Pancreas (tissue), 10 donors: ENCODE results near the gene HS3ST3A1. TPM values are rescaled to one million over a fixed set of nuclear protein-coding genes. Genes with fewer than 3 reads are reported as not detected.

Experiments used
- ATAC-seq, 4 donors: fragments of 200-7000 bp; cut with Tn5 transposase; one replicate each; pipeline versions ENCODE4 v1.8.0 to v1.9.1; 2020; ENCODE audit warnings: mild to moderate bottlenecking in 4 of 4, moderate library complexity in 4 of 4
- DNase-seq, 6 donors: peaks; one replicate each; pipeline ENCODE4 v3.0.0-alpha.2; 2020
- FAIRE-seq: peaks from 2 replicates; lab custom pipeline; 2012; peaks lifted over from hg19 to GRCh38; lab: Jason Lieb, UNC
- H3K27ac ChIP-seq, 4 donors: fragments of 200-600 bp; sonication (generic); 1 replicate in 3 of 4; 2 replicates in 1 of 4; pipeline versions ENCODE4 v1.5.0 to v1.8.0; 2020
- H3K27me3 ChIP-seq, 4 donors: fragments of 200-600 bp; one replicate each; pipeline ENCODE4 v1.8.0; 2021
- H3K36me3 ChIP-seq, 3 donors: fragments of 200-600 bp; sonication (generic) in 1 of 3; one replicate each; pipeline versions ENCODE4 v1.5.0 to v1.8.0; 2020 to 2021
- H3K4me1 ChIP-seq, 3 donors: fragments of 200-600 bp; one replicate each; pipeline ENCODE4 v1.8.0; 2021
- H3K4me3 ChIP-seq, 4 donors: fragments of 200-600 bp; sonication (generic) in 2 of 4; one replicate each; pipeline versions ENCODE4 v1.5.0 to v1.8.0; 2020 to 2021
- H3K9me3 ChIP-seq, 4 donors: fragments of 200-600 bp; one replicate each; pipeline ENCODE4 v1.8.0; 2021
- WGBS, 2 donors: extraction: QIAGEN DNeasy Blood & Tissue Kit; methylation state at CpG; one replicate each; pipeline ENCODE4 v1.1.7; 2013; 5-methylcytosine and 5-hydroxymethylcytosine counted together
- intact Hi-C, 3 donors: fragments of 100-400 bp; cut with DNase I; formaldehyde crosslinking; loops; one replicate each; pipeline versions ENCODE4 v1.11.1 to v1.14.2; 2022
- polyA plus RNA-seq, 2 donors: library from polyadenylated mRNA; stranded (reverse); fragments of 200-250 nt; gene quantifications; one replicate each; pipeline ENCODE4 v1.2.3, GENCODE V29; 2013
- total RNA-seq, 6 donors: library from RNA; stranded (reverse); fragmentation: NEBNext Ultra II Directional in 4 of 6; extraction: Animal tissue kit (Norgen Biotek cat#: 25700) in 4 of 6; gene quantifications; one replicate each; pipeline versions ENCODE4 v1.2.1 to v1.2.4, GENCODE V29; 2021 to 2023
- TF ChIP-seq, protein P1 (sequence below), 4 donors: fragments of 200-600 bp; sonication (generic) in 3 of 4; IDR thresholded peaks; one replicate each; pipeline versions ENCODE4 v1.5.0 to v1.8.0; 2021; ENCODE audit warnings: antibody characterized with exemption in 4 of 4
- donor health status: healthy with polysubstance abuse.
- donor health status: DM: no; HTN: no; CAD: no; lungs with moderate emphysema.
- donor health status: DM: no; HTN: no; CAD: no.
- donor health status: control.
- donor health status: control.
- donor health status: Bipolar disorder and iron deficiency.
- donor health status: DM: yes; HTN: yes; CAD: no.
- donor health status: DM: no; HTN: no; CAD: no.
- donor health status: DM: no; HTN: no; CAD: no.
- donor health status: DM: yes; HTN: yes; CAD: no.

The HS3ST3A1 gene
- total and polyA plus RNA-seq, 8 donors = 0.05 to 1.1 (median 0.15) TPM; not detected in 3

DNA sequence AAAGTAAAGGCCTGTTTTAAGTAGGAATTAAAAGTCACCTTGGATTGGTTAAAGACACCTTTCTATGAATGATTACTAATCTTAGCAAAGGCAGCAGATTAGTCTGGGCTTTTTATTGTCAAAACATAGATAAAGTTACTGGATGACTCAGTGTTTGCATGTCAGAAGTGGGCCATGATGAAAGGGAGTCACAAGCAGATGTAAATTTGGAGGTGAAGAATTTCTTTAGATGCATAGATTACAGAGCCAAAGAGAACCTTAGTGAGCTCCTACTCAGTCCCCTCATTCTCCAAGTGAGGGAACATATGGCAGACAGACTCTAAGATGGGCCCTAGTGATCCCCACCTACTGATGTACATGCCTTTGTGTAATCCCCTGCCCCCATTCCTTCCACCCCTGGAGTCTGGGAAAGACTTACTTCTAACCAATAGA lies 124.5 kb downstream of the HS3ST3A1 start:
- TF ChIP-seq, protein P1, sequence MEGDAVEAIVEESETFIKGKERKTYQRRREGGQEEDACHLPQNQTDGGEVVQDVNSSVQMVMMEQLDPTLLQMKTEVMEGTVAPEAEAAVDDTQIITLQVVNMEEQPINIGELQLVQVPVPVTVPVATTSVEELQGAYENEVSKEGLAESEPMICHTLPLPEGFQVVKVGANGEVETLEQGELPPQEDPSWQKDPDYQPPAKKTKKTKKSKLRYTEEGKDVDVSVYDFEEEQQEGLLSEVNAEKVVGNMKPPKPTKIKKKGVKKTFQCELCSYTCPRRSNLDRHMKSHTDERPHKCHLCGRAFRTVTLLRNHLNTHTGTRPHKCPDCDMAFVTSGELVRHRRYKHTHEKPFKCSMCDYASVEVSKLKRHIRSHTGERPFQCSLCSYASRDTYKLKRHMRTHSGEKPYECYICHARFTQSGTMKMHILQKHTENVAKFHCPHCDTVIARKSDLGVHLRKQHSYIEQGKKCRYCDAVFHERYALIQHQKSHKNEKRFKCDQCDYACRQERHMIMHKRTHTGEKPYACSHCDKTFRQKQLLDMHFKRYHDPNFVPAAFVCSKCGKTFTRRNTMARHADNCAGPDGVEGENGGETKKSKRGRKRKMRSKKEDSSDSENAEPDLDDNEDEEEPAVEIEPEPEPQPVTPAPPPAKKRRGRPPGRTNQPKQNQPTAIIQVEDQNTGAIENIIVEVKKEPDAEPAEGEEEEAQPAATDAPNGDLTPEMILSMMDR (IDR thresholded peaks at IDR 0.05) = no peak
- Histone ChIP-seq H3K27me3 (peaks cover 0 to 2% (median 0%) of the 10 kb centered on the region in 4 donors), H3K36me3 (no peaks in the 10 kb centered on the region), H3K27ac (no peak overlapping the region), H3K4me3 (no peak overlapping the region), H3K4me1 (no peaks in the 10 kb centered on the region), H3K9me3 (no peaks in the 10 kb centered on the region)
- FAIRE-seq = no peak
- no peak for ATAC-seq
- DNase-seq = no peak
- intact Hi-C loops = no loop called here

DNA sequence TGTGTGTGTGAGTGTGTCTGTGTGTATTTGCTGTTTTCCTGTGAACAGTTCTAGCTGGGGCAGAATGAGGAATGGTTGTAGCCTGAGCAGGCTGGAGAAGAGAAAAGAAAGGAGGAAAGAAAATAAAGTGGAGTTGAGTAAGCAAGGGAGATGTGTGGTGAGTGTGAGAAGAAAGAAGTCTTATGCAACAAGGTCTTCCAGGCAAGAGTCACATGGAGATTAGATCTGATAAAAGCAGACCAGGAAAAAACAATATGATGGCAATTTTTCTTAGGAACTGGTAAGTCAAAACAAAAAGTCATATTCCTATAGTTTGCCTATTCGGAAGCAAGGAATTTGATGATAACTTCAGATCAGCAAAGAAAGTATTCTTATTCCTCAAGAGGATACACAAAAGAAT lies 125.0 kb downstream of the HS3ST3A1 start:
- Histone ChIP-seq H3K36me3 (no peaks in the 10 kb centered on the region), H3K27me3 (peaks cover 0 to 2% (median 0%) of the 10 kb centered on the region in 4 donors), H3K9me3 (no peaks in the 10 kb centered on the region), H3K4me1 (no peaks in the 10 kb centered on the region), H3K27ac (no peak overlapping the region), H3K4me3 (no peak overlapping the region)
- FAIRE-seq = no peak
- WGBS, 2 donors = 92% methylated on average over 1 of the region's 1 CpG
- intact Hi-C loops = no loop called here
- TF ChIP-seq, protein P1 (IDR thresholded peaks at IDR 0.05) = no peak
- no peak for DNase-seq
- no peak for ATAC-seq

- FAIRE-seq = no peak
Measured at GRCh38 chr17:13475574-13476223, 126.0 kb downstream of the HS3ST3A1 start.

GRCh38 chr17:13474073-13474800 lies 127.5 kb downstream of the HS3ST3A1 start:
- no peak for FAIRE-seq
- TF ChIP-seq, protein P1 (IDR thresholded peaks at IDR 0.05) = no peak

More at GRCh38 chr17:13475574-13476223, 126.0 kb downstream of the HS3ST3A1 start:
- WGBS, 2 donors = 80 to 88% methylated on average over 2 of the region's 2 CpGs
- intact Hi-C loops = no loop called here
- no peak for ATAC-seq
- no peaks in the 10 kb centered on the region for H3K9me3 ChIP-seq
- H3K27ac ChIP-seq = no peak overlapping the region
- no peaks in the 10 kb centered on the region for H3K4me1 ChIP-seq
- peaks cover 0 to 2% (median 0%) of the 10 kb centered on the region in 4 donors for H3K27me3 ChIP-seq
- no peak for DNase-seq
- no peak overlapping the region for H3K4me3 ChIP-seq
- TF ChIP-seq, protein P1 (IDR thresholded peaks at IDR 0.05) = no peak
- H3K36me3 ChIP-seq = no peaks in the 10 kb centered on the region

GRCh38 chr17:13465678-13466077 lies 136.1 kb downstream of the HS3ST3A1 start:
- FAIRE-seq (no peak), ATAC-seq (no peak), DNase-seq (no peak)
- no peaks in the 10 kb centered on the region for H3K27me3 ChIP-seq
- 45 to 58% methylated on average over 3 of the region's 3 CpGs for WGBS, 2 donors
- no peak overlapping the region for H3K4me3 ChIP-seq
- H3K9me3 ChIP-seq = no peaks in the 10 kb centered on the region
- H3K27ac ChIP-seq = no peak overlapping the region
- H3K36me3 ChIP-seq = no peaks in the 10 kb centered on the region
- intact Hi-C loops = no loop called here
- H3K4me1 ChIP-seq = no peaks in the 10 kb centered on the region
- TF ChIP-seq, protein P1 (IDR thresholded peaks at IDR 0.05) = no peak

More at GRCh38 chr17:13474073-13474800, 127.5 kb downstream of the HS3ST3A1 start:
- no peaks in the 10 kb centered on the region for H3K9me3 ChIP-seq
- peaks cover 0 to 2% (median 0%) of the 10 kb centered on the region in 4 donors for H3K27me3 ChIP-seq
- H3K4me3 ChIP-seq = no peak overlapping the region
- ATAC-seq (no peak), DNase-seq (no peak)
- H3K4me1 ChIP-seq = no peaks in the 10 kb centered on the region
- no peak overlapping the region for H3K27ac ChIP-seq
- no peaks in the 10 kb centered on the region for H3K36me3 ChIP-seq
- intact Hi-C loops = no loop called here
- WGBS, 2 donors = 64 to 72% methylated on average over 10 of the region's 10 CpGs
